ENCODE data around the gene MTCL3.

MTCL3 gene

DNA sequence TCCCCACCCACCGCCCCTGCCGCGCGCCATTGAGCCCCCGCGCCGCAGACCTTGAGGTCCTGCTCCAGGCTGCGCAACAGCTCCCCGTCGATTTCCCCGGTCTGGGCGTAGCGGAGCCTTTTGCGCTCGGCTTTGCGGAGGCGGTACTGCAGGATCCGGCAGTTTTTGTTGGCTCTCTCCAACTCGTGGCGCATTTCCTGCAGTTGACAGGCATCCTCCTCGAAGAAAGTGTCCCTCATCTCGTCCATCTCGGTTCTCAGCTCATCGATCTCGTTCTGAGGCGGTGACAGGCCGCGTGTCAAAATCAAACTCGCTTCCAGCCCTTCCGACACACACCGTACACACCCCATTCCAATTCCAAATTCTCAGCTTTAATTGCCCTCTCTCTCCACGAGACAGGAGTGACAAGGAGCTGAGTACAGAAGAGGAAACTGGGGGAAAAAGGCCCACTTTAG lies 4.3 kb downstream of the MTCL3 start:
- peak overlapping the region; percentile 21 for H3K27ac Mint-ChIP-seq
- no peaks in the 10 kb centered on the region for H3K9me3 Mint-ChIP-seq
- TF ChIP-seq CTCF (IDR thresholded peaks at IDR 0.05), result no peak
- peaks cover 50% of the 10 kb centered on the region for H3K4me1 Mint-ChIP-seq
- peaks cover 11% of the 10 kb centered on the region for H3K36me3 Mint-ChIP-seq (ENCODE audit: low read depth)
- H3K27me3 Mint-ChIP-seq (ENCODE audit: low read depth, poor library complexity), result peaks cover 40% of the 10 kb centered on the region
- H3K4me3 Mint-ChIP-seq, result peak overlapping the region; percentile 85
- DNase-seq, result peak; percentile 74

- Mint-ChIP-seq H3K4me1 (peaks cover 45% of the 10 kb centered on the region), H3K4me3 (peak overlapping the region; percentile 85), H3K9me3 (no peaks in the 10 kb centered on the region), H3K36me3 (ENCODE audit: low read depth) (peaks cover 16% of the 10 kb centered on the region), H3K27me3 (ENCODE audit: low read depth, poor library complexity) (peaks cover 35% of the 10 kb centered on the region), H3K27ac (no peak overlapping the region)
- DNase-seq, result no peak
- no peak for TF ChIP-seq CTCF (IDR thresholded peaks at IDR 0.05)
Measured at GRCh38 chr6:127514179-127514772, 4.9 kb downstream of the MTCL3 start.

GRCh38 chr6:127513425-127513824 lies 5.7 kb downstream of the MTCL3 start:
- TF ChIP-seq CTCF (IDR thresholded peaks at IDR 0.05), result no peak
- Mint-ChIP-seq H3K36me3 (ENCODE audit: low read depth) (peaks cover 21% of the 10 kb centered on the region), H3K4me1 (peaks cover 36% of the 10 kb centered on the region), H3K27ac (no peak overlapping the region), H3K9me3 (no peaks in the 10 kb centered on the region), H3K27me3 (ENCODE audit: low read depth, poor library complexity) (peaks cover 31% of the 10 kb centered on the region), H3K4me3 (no peak overlapping the region)
- no peak for DNase-seq

- Mint-ChIP-seq H3K27ac (no peak overlapping the region), H3K9me3 (no peaks in the 10 kb centered on the region), H3K27me3 (ENCODE audit: low read depth, poor library complexity) (peaks cover 20% of the 10 kb centered on the region), H3K36me3 (ENCODE audit: low read depth) (peaks cover 22% of the 10 kb centered on the region), H3K4me1 (peaks cover 18% of the 10 kb centered on the region), H3K4me3 (no peak overlapping the region)
- TF ChIP-seq CTCF (IDR thresholded peaks at IDR 0.05), result no peak
- no peak for DNase-seq
Measured at GRCh38 chr6:127510876-127511275, 8.3 kb downstream of the MTCL3 start.

DNA sequence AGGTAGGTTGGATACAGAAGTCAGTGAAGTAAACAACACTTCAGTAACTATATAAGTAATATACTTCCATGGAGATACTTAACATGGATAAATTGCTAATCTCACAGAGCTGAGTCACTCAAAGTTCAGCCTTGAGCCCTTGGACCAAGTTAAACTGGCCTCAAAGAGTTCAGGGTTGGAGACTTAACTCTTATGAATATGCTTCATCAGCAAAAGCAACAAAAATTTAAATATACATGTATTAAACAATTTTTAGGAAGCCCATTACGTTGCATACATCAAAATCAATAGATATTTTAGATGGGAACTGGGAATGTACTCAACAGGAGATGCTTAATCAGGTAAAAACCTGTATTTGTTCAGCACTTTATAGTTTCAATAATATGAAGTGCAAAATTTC lies 12.2 kb downstream of the MTCL3 start:
- no peak overlapping the region for H3K4me3 Mint-ChIP-seq
- no peaks in the 10 kb centered on the region for H3K27me3 Mint-ChIP-seq (ENCODE audit: low read depth, poor library complexity)
- DNase-seq, result no peak
- no peak overlapping the region for H3K27ac Mint-ChIP-seq
- no peaks in the 10 kb centered on the region for H3K9me3 Mint-ChIP-seq
- H3K36me3 Mint-ChIP-seq (ENCODE audit: low read depth), result peaks cover 22% of the 10 kb centered on the region
- H3K4me1 Mint-ChIP-seq, result no peaks in the 10 kb centered on the region
- no peak for TF ChIP-seq CTCF (IDR thresholded peaks at IDR 0.05)

GRCh38 chr6:127503022-127503421 lies 16.1 kb downstream of the MTCL3 start:
- Mint-ChIP-seq H3K4me3 (no peak overlapping the region), H3K36me3 (ENCODE audit: low read depth) (no peaks in the 10 kb centered on the region), H3K4me1 (no peaks in the 10 kb centered on the region), H3K27ac (no peak overlapping the region), H3K27me3 (ENCODE audit: low read depth, poor library complexity) (no peaks in the 10 kb centered on the region), H3K9me3 (no peaks in the 10 kb centered on the region)
- no peak for DNase-seq
- TF ChIP-seq CTCF (IDR thresholded peaks at IDR 0.05), result no peak
